IPS DF 6.9 (cell line): Measurements from ENCODE around the gene PDZRN3.

ENCODE experiments used
- DNase-seq: peaks from one replicate; pipeline ENCODE4 v3.0.0-alpha.2; 2013; ENCODE audit warnings: low read depth, low spot score
- H3K27ac ChIP-seq: one replicate; pipeline ENCODE4 v1.5.1; 2013; ENCODE audit warnings: low read length, control low read depth
- H3K27me3 ChIP-seq: 2 replicates; pipeline ENCODE4 v1.6.1; 2013; ENCODE audit warnings: mild to moderate bottlenecking, low read length; ENCODE audit not compliant: control insufficient read depth, insufficient read depth
- H3K36me3 ChIP-seq: 2 replicates; pipeline ENCODE4 v1.6.1; 2013; ENCODE audit warnings: low read length; ENCODE audit not compliant: control insufficient read depth, insufficient read depth
- H3K4me1 ChIP-seq: 2 replicates; pipeline ENCODE4 v1.6.1; 2013; ENCODE audit warnings: low read length; ENCODE audit not compliant: control insufficient read depth, insufficient read depth
- H3K4me3 ChIP-seq: 2 replicates; pipeline ENCODE4 v1.5.1; 2013; ENCODE audit warnings: mild to moderate bottlenecking, low read length
- H3K9me3 ChIP-seq: 2 replicates; pipeline ENCODE4 v1.6.1; 2013; ENCODE audit warnings: low read length, inconsistent platforms; ENCODE audit not compliant: control insufficient read depth, insufficient read depth
- WGBS: extraction: QIAGEN DNeasy Blood & Tissue Kit; methylation state at CpG from one replicate; pipeline ENCODE4 v1.1.7; 2013; ENCODE audit warnings: mixed read lengths, missing lambda C conversion rate; ENCODE audit not compliant: insufficient read length, insufficient coverage; 5-methylcytosine and 5-hydroxymethylcytosine counted together

The PDZRN3 gene

DNA sequence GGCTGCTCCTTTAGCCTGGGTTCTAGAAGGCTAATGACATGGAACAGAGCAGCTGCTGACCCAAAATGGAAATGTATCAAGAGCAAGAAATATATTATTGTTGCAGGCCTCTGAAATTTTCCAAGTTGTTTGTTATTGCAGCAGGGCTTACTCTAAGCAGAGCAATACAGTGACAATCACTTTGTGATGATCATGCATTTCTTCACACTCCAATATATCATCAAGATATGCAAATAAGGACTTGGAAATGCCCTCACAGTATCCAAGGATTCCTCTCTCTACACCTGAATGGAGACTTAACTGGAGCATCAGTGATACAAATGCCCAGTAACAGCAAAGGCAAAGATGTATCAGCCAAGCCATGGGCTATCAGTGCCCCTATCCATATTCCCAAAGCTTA lies 89.6 kb downstream of the PDZRN3 start:
- Histone ChIP-seq H3K4me3 (no peak overlapping the region), H3K4me1 (peaks cover 2% of the 10 kb centered on the region), H3K9me3 (no peaks in the 10 kb centered on the region), H3K36me3 (no peaks in the 10 kb centered on the region), H3K27me3 (no peaks in the 10 kb centered on the region), H3K27ac (no peak overlapping the region)
- DNase-seq = no peak

GRCh38 chr3:73530022-73530396 lies 94.7 kb downstream of the PDZRN3 start:
- H3K9me3 ChIP-seq = no peaks in the 10 kb centered on the region
- WGBS = no CpG with 5 or more reads among the region's 4 CpGs
- no peak for DNase-seq
- H3K27ac ChIP-seq = no peak overlapping the region
- no peaks in the 10 kb centered on the region for H3K36me3 ChIP-seq
- H3K4me1 ChIP-seq = peaks cover 2% of the 10 kb centered on the region
- H3K4me3 ChIP-seq = no peak overlapping the region
- no peaks in the 10 kb centered on the region for H3K27me3 ChIP-seq

DNA sequence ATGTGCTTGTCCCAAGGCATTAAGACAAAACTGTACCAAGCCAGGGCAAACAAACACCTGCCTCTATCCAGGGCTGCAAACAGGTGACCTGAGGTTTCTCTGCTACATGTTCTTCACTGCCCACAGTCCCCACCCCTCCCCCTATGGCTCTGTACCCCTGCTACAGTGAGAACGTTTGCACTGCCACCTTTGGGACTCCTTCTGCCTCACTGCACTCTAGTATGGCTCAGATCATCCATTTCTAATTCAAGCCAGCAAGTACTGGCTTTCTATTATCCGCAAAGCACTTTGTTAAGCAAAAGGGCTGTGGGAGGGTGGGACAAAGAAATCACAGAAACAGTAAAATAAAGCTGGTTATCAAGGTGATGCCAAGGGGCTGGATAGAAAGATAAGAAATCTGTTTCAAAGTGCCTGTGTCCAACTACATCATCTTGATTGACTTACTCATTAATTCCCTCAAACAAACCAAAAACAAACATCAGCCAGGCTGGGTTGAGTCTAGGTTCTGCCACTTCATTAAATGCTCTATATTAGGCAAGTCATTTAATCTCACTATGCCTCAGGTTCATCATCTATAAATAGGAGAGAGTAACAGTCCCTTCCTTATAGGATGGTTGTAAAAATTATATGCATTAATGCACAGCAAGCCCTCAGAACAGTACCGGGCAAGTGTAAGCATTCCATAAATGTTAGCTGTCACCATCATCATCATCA lies 95.3 kb downstream of the PDZRN3 start:
- WGBS = no CpG with 5 or more reads among the region's 3 CpGs
- H3K27ac ChIP-seq = no peak overlapping the region
- no peaks in the 10 kb centered on the region for H3K36me3 ChIP-seq
- peaks cover 2% of the 10 kb centered on the region; the same call in 1 of the 2 replicates for H3K4me1 ChIP-seq
- H3K4me3 ChIP-seq = no peak overlapping the region
- DNase-seq = no peak
- no peaks in the 10 kb centered on the region for H3K27me3 ChIP-seq
- no peaks in the 10 kb centered on the region for H3K9me3 ChIP-seq

DNA sequence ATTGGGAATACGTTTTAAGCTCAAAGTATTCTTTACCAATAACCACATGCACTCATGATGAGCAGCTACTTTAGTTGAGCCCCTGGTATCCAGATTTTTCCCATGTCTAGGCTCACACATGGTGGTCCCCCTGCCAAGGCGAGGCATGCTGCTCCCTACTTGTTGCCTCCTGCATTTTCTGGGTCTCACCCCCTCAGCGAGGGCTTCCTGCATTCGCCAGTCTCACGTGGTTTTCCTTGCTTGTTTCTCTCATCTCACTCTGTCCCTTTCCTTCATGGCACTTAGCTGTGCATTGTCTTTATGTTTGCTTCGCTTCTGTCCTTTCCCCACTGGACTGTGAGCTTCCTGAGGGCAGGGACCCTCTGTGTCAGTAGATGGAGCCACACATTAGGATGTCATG lies 99.2 kb downstream of the PDZRN3 start:
- no CpG with 5 or more reads among the region's 6 CpGs for WGBS
- no peak overlapping the region for H3K27ac ChIP-seq
- no peaks in the 10 kb centered on the region for H3K9me3 ChIP-seq
- no peaks in the 10 kb centered on the region for H3K36me3 ChIP-seq
- no peak for DNase-seq
- no peaks in the 10 kb centered on the region for H3K27me3 ChIP-seq
- H3K4me3 ChIP-seq = no peak overlapping the region
- H3K4me1 ChIP-seq = no peaks in the 10 kb centered on the region

DNA sequence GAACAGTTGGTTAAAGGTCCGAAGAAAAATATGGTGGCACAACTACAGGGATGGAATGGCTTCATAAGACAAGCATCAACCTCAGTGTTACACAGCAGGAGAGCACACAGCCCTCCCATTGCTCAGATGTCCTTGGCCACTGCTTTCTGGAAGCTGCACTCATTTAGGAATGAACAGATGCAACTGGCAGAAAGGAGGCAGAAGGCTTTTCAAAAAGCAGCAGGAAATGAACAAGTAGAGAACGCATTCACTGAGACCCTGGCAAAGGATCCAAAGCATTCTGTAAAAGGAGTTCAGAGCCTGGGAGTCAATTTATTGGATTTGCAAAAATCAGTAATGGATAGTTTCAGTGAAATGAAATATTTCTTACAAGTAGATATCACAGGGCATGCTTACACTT lies 101.1 kb downstream of the PDZRN3 start:
- H3K9me3 ChIP-seq = no peaks in the 10 kb centered on the region
- H3K4me1 ChIP-seq = no peaks in the 10 kb centered on the region
- H3K4me3 ChIP-seq = no peak overlapping the region
- H3K27ac ChIP-seq = no peak overlapping the region
- no CpG with 5 or more reads among the region's 2 CpGs for WGBS
- DNase-seq = no peak
- H3K27me3 ChIP-seq = no peaks in the 10 kb centered on the region
- H3K36me3 ChIP-seq = no peaks in the 10 kb centered on the region

DNA sequence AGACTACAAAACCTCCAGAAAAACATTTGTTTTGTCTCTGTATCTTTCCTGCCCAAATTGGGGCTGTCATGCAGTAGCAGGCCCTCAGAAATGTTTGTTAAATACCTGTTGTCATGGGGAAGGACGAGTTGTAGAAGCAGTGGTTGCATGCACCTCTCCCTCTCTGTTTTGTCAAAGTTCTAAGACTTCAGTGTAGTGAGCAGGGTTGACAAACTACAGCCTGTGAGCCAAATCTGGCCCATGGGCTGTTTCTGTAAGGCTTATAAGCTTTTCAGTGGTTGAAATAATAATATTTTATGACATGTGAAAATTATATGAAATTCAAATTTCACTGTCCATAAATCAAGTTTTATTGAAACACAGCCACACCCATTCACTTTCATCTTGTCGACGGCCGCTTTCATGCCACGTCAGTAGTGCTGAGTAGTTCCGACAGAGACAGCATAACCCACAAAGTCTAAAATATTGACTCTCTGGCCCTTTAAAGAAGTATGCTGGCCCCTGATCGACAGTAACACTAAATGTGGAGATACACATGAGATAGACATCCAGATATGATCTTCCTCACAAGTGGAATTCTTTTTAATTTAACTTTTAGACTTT lies 102.9 kb downstream of the PDZRN3 start:
- Histone ChIP-seq H3K27me3 (no peaks in the 10 kb centered on the region), H3K4me1 (no peaks in the 10 kb centered on the region), H3K27ac (no peak overlapping the region), H3K36me3 (no peaks in the 10 kb centered on the region), H3K9me3 (no peaks in the 10 kb centered on the region), H3K4me3 (no peak overlapping the region)
- WGBS = no CpG with 5 or more reads among the region's 7 CpGs
- DNase-seq = no peak

DNA sequence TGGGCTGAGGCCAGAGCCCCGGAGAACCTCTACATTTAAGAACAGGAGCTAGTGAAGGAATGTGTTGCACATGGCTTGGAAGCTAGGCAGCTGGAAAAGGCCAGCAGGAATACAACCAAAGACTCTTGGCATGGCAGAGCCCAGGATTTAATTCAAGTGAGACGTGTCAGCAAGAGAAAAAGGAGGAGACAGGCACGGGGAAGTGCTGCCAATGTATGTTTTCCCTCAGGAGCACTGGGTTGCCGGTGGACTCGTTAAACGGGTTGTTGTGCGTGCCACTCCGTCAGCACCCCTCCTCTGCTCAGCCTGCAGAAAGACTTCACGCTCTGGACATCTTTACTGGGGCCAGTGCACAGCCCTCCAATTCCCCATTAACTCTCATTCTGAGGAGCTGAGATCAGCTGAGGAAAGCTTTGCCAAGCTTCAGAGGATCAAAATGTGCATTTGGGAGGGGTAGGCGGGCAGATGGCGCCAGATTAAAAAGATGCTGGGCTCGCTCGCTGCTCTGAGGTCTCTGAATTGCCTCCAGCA lies 103.7 kb downstream of the PDZRN3 start:
- WGBS = no CpG with 5 or more reads among the region's 13 CpGs
- Histone ChIP-seq H3K4me3 (no peak overlapping the region), H3K4me1 (no peaks in the 10 kb centered on the region), H3K36me3 (no peaks in the 10 kb centered on the region), H3K27ac (no peak overlapping the region), H3K9me3 (no peaks in the 10 kb centered on the region), H3K27me3 (no peaks in the 10 kb centered on the region)
- no peak for DNase-seq

- H3K27ac ChIP-seq = no peak overlapping the region
- peaks cover 2% of the 10 kb centered on the region; the same call in 1 of the 2 replicates for H3K27me3 ChIP-seq
- H3K4me3 ChIP-seq = no peak overlapping the region
- no peaks in the 10 kb centered on the region for H3K36me3 ChIP-seq
- H3K4me1 ChIP-seq = no peaks in the 10 kb centered on the region; the same call in 1 of the 2 replicates
- no peak for DNase-seq
- H3K9me3 ChIP-seq = no peaks in the 10 kb centered on the region
- no CpG with 5 or more reads among the region's 5 CpGs for WGBS
Measured at GRCh38 chr3:73516631-73517030, 108.1 kb downstream of the PDZRN3 start.

DNA sequence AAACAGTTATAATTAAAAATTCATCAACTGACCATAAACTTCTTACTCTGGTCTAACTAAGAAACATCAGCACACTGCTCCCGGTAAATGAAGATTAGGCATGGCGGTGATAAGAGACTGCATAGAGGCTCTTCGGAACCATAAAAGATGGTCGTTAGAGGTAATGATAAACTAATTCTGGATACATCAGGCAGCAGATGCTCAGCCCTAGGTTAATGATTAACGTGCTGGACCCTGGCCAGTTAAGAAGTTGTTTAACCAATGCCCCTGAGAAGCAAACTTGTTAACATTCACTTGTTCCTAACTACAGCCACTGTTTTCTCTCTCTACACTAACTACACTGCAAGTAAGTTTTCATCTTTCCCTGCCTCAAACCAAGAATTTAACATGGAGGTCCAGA lies 111.5 kb downstream of the PDZRN3 start:
- no peak for DNase-seq
- peaks cover 4% of the 10 kb centered on the region; the same call in 1 of the 2 replicates for H3K4me1 ChIP-seq
- peaks cover 2% of the 10 kb centered on the region; the same call in 1 of the 2 replicates for H3K27me3 ChIP-seq
- H3K36me3 ChIP-seq = no peaks in the 10 kb centered on the region
- H3K4me3 ChIP-seq = no peak overlapping the region
- H3K27ac ChIP-seq = no peak overlapping the region
- WGBS = no CpG with 5 or more reads among the region's 5 CpGs
- no peaks in the 10 kb centered on the region for H3K9me3 ChIP-seq

DNA sequence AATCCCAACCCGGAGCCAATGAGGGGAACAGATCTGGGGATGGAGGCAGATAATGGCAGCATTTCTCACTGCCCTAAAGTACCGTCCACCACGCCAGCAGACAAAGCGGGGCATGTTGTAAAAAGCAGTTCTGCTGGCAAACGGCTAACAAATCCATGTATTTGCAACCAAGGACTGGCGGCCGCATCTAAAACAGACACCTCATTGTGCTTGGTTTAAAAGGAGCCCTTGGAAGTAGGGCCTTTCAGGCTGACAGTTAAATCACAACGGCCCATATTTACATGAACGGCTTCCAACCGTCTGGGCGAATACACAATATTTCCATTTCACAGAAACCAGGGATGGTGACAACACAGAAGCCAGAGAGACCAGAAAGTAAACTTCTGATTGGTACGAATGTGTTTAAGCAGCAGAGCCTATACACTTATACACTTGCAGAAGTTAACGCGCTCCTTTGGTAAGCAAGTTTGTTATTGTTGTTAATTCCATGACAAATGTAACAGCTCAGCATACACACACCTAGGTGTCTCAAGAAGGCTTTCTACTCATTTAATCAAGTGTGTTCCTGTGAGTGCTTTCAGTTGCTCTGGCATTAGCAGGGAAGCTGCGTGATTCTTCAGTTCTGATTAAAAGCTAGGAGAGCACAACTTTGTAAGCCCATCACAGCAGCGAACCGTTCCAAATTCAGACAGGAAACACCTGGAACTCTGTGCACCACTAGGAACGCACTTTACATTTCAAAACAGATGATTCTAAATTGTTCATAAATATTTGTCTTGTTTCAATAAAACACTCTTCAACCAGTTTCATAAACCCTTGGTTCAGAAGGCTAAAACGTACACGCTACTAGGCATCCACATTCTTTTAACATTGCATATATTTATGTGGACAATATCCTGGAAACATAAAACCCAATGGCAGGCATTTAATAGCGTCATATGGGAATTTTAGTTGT lies 112.9 kb downstream of the PDZRN3 start:
- no peak for DNase-seq
- Histone ChIP-seq H3K36me3 (no peaks in the 10 kb centered on the region), H3K9me3 (no peaks in the 10 kb centered on the region), H3K4me3 (no peak overlapping the region), H3K27me3 (peaks cover 2% of the 10 kb centered on the region; the same call in 1 of the 2 replicates), H3K4me1 (peaks cover 4% of the 10 kb centered on the region; the same call in 1 of the 2 replicates), H3K27ac (no peak overlapping the region)
- no CpG with 5 or more reads among the region's 21 CpGs for WGBS
